Measurements from ENCODE around the gene NRROS.

NRROS gene

DNA sequence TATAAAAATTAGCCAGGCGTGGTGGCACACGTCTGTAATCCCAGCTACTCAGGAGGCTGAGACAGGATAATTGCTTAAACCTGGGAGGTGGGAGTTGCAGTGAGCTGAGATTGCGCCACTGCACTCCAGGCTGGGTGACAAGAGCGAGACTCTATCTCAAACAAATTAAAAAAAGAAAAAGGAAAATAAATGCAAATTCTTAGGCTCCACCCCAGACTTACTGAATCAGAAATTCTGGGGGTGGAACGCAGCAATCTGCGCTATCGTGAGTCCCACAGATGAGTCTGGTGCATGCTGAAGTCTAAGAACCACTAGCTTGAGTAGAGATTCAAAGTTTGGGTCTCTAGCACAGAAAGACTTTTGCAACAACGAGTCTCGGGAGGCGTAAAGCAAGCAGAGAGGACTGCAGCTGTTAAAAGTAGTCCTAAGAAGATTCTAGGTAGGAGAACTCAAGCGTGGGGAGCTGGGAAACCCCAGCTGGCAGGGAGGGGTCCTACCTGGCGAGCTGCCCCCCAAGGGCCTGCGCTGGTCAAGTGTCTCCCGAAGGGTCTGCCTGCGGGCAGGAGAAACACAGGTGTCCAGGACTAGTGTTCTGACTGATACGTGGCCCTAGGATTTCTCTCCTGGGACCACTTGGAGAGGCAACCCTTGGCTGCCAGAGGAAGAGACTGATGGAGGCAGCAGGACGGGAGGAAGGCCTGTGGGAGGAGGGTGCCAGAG, 50.6 kb downstream of the NRROS start:
- no peak for DNase-seq

DNA sequence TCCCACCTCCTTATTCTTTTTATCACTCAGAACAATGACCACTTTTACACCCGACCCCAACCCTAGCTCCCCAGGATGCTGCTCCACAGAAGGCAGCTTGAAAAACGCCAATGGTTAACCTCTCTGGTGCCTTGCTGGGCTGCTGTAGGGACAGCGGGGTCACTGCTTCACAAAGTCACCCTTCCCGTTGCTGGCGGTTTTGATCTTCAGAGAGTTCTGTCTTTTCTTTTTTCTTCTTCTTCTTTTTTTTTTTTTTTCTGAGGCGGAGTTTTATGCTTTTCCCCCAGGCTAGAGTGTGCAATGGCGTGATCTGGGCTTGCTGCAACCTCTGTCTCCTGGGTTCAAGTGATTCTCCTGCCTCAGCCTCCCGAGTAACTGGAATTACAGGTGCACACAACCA, 51.9 kb downstream of the NRROS start:
- DNase-seq: no peak

DNA sequence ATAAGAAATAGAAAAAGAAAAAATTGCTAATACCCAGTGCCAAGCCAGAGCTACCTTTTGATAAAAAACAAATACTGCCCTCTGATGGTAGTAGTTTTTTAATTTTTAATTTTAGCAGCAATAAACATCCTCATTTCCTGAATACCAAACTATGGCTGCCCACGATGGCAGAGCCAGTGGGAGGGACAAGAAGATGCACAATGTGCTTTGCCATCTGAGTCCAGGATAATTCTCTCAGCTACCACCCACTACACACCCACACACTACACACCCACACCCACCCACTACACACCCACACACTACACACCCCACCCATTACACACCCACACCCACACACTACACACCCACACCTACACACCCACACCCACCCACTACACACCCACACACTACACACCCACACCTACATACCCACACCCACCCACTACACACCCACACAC, 54.7 kb downstream of the NRROS start:
- no peak for DNase-seq

DNA sequence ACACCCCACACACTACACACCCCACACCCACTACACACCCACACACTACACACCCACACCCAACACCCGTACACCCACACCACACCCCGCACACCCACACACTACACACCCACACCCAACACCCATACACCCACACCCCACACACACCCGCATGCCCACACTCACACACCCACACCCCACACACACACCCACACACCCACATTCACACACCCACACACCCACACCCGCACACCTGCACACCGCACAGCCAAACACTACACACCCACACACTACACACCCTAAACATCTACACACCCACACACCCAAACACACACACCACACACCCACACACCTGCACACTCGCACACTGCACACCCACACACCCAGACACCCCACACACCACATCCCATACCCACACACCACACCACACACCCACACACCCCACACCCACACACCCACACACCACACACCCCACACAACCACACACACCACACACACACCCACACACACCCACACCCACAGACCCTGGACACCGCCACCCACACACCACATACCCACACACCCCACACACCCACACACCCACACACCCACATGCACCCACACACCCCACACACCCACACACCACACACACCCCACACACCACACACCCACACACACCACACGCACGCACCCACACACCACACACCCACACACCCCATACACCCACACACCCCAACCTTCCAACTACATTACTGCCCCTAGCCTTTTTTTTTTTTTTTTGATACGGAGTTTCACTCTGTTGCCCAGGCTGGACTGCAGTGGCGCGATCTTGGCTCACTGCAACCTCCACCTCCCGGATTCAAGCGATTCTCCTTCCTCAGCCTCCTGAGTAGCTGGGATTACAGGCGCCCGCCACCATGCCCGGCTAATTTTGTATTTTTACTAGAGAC, 55.7 kb downstream of the NRROS start:
- DNase-seq: no peak

DNA sequence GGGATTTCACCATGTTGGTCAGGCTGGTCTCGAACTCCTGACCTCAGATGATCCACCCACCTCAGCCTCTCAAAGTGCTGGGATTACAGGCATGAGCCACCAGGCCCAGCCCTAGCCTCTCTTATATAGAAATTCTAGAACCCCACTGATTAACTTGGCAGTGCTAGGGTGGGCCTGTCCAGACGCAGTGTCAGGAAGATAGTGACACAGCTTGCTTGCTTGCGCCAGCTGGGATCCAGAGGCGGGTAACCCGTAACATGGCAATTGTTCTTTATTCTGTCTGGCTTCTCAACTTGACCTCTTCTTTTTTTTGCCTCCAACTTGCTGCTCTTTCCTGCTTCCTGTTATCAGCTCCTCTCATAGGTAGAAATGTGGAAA, 56.3 kb downstream of the NRROS start:
- no peak for DNase-seq

DNA sequence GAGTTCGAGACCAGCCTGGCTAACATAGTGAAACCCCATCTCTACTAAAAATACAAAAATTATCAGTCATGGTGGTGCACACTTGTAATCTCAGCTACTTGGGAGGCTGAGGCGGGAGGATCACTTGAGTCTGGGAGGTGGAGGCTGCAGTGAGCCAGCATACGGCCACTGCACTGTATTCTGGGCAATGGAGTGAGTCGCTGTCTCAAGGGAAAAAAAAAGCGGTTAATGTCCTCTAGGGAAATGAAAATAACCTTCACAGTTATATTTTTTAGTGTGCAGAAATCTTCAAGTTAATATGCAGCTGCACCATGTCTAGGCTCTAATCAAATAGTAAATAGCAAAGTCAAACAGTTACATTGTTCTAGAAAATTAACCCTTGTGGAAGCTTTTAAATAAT, 57.8 kb downstream of the NRROS start:
- no peak for DNase-seq

DNA sequence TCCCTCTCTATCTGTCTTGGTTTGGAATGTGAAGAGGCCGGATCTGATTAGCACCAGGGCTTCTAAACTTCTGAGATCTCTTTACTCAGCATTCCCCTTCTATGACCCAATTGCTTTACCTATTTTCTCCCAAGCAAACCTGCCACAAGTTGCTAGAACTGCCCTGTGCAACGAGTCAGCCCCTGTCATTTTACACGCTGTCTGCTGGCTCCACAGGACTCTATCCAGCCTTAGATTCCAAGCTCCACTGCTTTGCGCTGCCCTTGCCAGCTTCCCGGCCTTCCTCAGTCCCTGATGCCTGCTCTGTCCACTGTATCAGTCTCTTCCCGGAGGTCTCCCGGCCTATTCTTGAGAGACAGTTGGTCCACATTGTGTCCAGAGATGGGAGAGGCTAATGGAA, 60.3 kb downstream of the NRROS start:
- no peak for DNase-seq

DNA sequence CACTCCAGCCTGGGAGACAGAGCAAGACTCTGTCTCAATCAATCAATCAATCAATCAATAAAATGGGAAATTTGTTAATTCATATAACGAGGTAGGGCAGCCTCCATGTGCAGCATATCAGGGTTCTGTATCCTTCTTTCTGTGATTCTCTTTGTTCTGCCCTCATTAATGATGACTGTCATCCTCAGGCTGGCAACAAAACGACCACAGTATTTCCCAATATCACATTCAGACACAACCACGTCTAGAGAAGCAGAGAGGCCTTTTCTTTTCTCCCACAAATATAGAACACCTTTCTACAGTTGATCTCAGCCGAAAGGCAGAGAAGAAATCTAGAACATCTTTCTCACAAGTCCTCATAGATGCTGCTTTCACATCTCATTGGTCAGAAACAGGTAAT, 61.3 kb downstream of the NRROS start:
- no peak for DNase-seq

DNA sequence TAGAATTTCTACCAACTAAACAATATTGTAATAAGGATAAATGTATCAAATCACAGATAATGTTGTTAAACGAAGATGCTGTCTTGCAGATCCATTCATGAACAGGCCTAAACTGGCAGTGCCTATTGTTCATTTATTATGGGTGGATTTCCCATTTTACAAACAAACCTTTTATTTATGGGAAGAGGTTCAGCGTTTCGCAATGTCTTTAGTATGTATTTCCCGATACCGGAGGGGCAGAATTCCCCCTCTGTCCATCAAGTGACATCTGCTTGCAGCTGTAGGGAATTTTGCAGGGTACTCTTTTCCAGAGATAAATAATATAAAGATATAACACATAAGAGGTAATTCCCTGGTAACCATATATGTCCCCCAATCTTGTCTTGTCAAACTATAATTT, 66.8 kb downstream of the NRROS start:
- no peak for DNase-seq

DNA sequence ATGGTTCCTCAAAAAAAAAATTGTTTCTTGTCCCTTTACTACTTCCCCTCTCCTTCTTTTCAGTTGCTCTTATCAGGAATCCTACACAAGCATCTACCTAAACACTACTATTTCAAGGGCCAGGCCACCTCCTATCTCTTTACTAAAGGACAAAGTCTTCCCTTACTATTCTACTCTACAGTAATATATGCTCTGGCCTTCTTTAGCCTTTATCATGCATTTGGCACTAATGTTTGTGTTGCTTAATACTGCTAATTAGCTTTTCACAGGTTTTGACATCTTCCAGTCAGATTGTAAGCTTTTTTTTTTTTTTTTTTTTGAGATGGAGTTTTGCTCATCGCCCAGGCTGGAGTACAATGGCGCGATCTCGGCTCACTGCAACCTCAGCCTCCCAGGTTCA, 67.2 kb downstream of the NRROS start:
- no peak for DNase-seq

DNA sequence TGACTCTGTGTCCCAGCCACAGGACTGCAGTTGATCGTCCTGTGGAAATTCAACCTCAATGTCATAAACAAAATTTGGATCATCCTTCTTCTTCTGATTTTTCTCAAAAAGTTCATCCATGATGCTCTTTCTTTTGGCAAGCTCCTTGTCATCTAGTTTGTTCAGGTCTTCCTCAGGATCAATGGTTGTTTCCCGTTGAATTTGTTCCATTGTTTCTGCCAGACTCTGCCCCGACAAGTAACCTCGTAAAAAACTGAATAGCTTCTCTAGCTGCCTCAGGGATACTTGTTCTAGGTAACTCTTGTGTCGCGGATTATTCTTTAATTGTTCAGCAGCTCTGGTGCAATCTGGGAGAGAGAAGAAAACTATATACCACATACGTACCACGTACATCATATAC, 68.1 kb downstream of the NRROS start:
- no peak for DNase-seq

DNA sequence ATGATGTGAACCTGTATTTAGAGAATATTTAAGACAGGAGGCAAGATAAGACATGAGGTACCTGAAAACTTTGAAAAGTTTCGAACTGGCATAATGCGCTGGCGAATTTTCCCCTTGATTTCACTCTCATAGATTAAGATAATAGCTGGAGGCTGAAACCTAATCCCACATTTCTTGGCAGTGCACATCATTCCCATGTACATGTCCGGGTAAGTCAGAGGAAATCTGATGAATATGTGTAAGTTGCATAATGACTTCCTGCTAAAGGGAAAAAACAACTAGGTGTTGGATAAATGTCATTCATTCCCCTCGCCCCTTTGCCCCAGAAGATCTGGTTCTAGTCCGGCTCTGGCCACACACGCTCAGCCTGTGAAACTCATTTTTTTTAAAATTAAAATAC, 69.0 kb downstream of the NRROS start:
- DNase-seq: no peak
